OCI-LY3 (cell line): ENCODE results near the gene NPB.

Experiments used
- CTCF ChIP-seq: fragments of 200-600, 300-600 bp; sonication (generic); IDR thresholded peaks from 2 replicates; pipeline ENCODE4 v1.5.1; 2014; ENCODE audit warnings: antibody characterized with exemption, low read length, low read depth
- EZH2phosphoT487 ChIP-seq: fragments of 200-600 bp; shearing (Covaris generic); IDR thresholded peaks from 2 replicates; pipeline ENCODE4 v1.6.1; 2018; ENCODE audit warnings: antibody characterized with exemption, mixed run types, low read depth

GRCh38 chr17:81904600-81905423 is 2.8 kb downstream of the NPB start:
- TF ChIP-seq CTCF (no peak), EZH2phosphoT487 (no peak)
